ENCODE measurements around the gene PRR29. TPM values are rescaled to one million over a fixed set of nuclear protein-coding genes. Genes with fewer than 3 reads are reported as not detected.

The PRR29 gene
- total RNA-seq, 2 experiments from 2014 or later = 0.16 to 0.29 TPM

GRCh38 chr17:63967953-63968352 is 30.2 kb upstream of the PRR29 start:
- H3K27ac ChIP-seq (ENCODE audit: low read depth, low read length, poor library complexity, severe bottlenecking) = no peak overlapping the region
- H3K79me2 ChIP-seq (ENCODE audit: insufficient read depth, low read depth, low read length) = no peaks in the 10 kb centered on the region
- no peaks in the 10 kb centered on the region for H3K9me2 ChIP-seq (ENCODE audit: insufficient read depth, low read length)
- no TSS peak for BruUV-seq (replicated peaks)
- no peak for DNase-seq (ENCODE audit: low spot score)
- H2AFZ ChIP-seq (ENCODE audit: low read length) = no peak overlapping the region
- no peaks in the 10 kb centered on the region for H3K9me3 ChIP-seq (ENCODE audit: low read length)
- no peak overlapping the region for H3K4me3 ChIP-seq (ENCODE audit: low read depth, low read length, poor library complexity, severe bottlenecking)
- intact Hi-C loops (cut with micrococcal nuclease; ENCODE audit: unreplicated experiment) = no loop called here
- POLR2A ChIA-PET = interaction anchor here (0.6 kb wide), 1 partner anchor 8 kb away, joined by 3 read pairs; no protein-coding TSS in a partner anchor
- H3K4me2 ChIP-seq (ENCODE audit: low read length) = no peak overlapping the region
- CTCF ChIA-PET (ENCODE audit: unreplicated experiment) = interaction anchor here (0.6 kb wide), 1 partner anchor 8 kb away, joined by 4 read pairs; no protein-coding TSS in a partner anchor
- no peaks in the 10 kb centered on the region for H4K20me1 ChIP-seq (ENCODE audit: insufficient read depth, low read length)
- TF ChIP-seq CTCF (conservative IDR thresholded peaks at IDR 0.05; ENCODE audit: low read length) (no peak), EZH2phosphoT487 (IDR thresholded peaks at IDR 0.05; ENCODE audit: borderline replicate concordance, low read depth, low read length) (no peak)
- H3K36me3 ChIP-seq (ENCODE audit: insufficient read depth, low read length) = no peaks in the 10 kb centered on the region
- no peaks in the 10 kb centered on the region for H3K4me1 ChIP-seq (ENCODE audit: insufficient read depth, low read length, poor library complexity, severe bottlenecking)

GRCh38 chr17:63969278-63969677 is 28.9 kb upstream of the PRR29 start:
- H3K27ac ChIP-seq (ENCODE audit: low read depth, low read length, poor library complexity, severe bottlenecking) = no peak overlapping the region
- H3K9me3 ChIP-seq (ENCODE audit: low read length) = no peaks in the 10 kb centered on the region
- no peaks in the 10 kb centered on the region for H3K36me3 ChIP-seq (ENCODE audit: insufficient read depth, low read length)
- no peak overlapping the region for H3K4me2 ChIP-seq (ENCODE audit: low read length)
- no peaks in the 10 kb centered on the region for H4K20me1 ChIP-seq (ENCODE audit: insufficient read depth, low read length)
- no peaks in the 10 kb centered on the region for H3K4me1 ChIP-seq (ENCODE audit: insufficient read depth, low read length, poor library complexity, severe bottlenecking)
- H3K79me2 ChIP-seq (ENCODE audit: insufficient read depth, low read depth, low read length) = no peaks in the 10 kb centered on the region
- TF ChIP-seq EZH2phosphoT487 (IDR thresholded peaks at IDR 0.05; ENCODE audit: borderline replicate concordance, low read depth, low read length) (no peak), CTCF (conservative IDR thresholded peaks at IDR 0.05; ENCODE audit: low read length) (no peak)
- ChIA-PET CTCF (ENCODE audit: unreplicated experiment) (no interaction called here), POLR2A (no interaction called here)
- H2AFZ ChIP-seq (ENCODE audit: low read length) = no peak overlapping the region
- intact Hi-C loops (cut with micrococcal nuclease; ENCODE audit: unreplicated experiment) = no loop called here
- DNase-seq (ENCODE audit: low spot score) = no peak
- BruUV-seq (replicated peaks) = no TSS peak
- no peak overlapping the region for H3K4me3 ChIP-seq (ENCODE audit: low read depth, low read length, poor library complexity, severe bottlenecking)
- no peaks in the 10 kb centered on the region for H3K9me2 ChIP-seq (ENCODE audit: insufficient read depth, low read length)

DNA sequence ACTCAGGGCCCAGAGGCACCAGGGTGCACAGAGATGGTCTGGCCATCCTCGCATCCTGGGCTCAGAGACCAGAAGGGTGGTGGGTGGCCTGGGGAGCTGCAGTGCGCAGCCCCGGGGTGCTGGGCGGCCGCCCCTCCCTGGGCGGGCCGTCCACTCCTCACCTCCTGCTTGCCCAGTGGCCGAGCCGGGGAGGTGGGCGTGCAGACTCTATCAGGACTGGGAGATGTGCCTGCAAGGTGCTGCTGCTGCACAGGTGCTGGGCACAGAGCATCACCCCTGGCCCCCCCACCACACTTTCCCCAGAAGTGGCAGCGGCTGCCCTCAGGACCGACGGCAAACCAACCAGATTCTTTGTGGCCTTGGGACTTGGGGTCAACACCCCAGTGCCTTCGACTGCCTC is 25.4 kb upstream of the PRR29 start, which contains the start of gene SCN4A:
TSS of gene SCN4A (minus strand) at position 123 of the 400 bp plus-strand sequence. CDS start at position 46, 77 bp downstream.
- no TSS peak for BruUV-seq (replicated peaks)
- H3K79me2 ChIP-seq (ENCODE audit: insufficient read depth, low read depth, low read length) = no peaks in the 10 kb centered on the region

More for the DNA sequence above, 25.4 kb upstream of the PRR29 start, which contains the start of gene SCN4A:
- Histone ChIP-seq H3K9me2 (ENCODE audit: insufficient read depth, low read length) (no peaks in the 10 kb centered on the region), H3K4me3 (ENCODE audit: low read depth, low read length, poor library complexity, severe bottlenecking) (no peak within 1 kb of the TSS), H3K4me1 (ENCODE audit: insufficient read depth, low read length, poor library complexity, severe bottlenecking) (peaks cover 4% of the 10 kb centered on the region), H3K4me2 (ENCODE audit: low read length) (no peak within 1 kb of the TSS), H3K9me3 (ENCODE audit: low read length) (no peaks in the 10 kb centered on the region), H2AFZ (ENCODE audit: low read length) (no peak within 1 kb of the TSS), H3K36me3 (ENCODE audit: insufficient read depth, low read length) (no peaks in the 10 kb centered on the region), H3K27ac (ENCODE audit: low read depth, low read length, poor library complexity, severe bottlenecking) (no peak within 1 kb of the TSS), H4K20me1 (ENCODE audit: insufficient read depth, low read length) (no peaks in the 10 kb centered on the region)
- CTCF ChIA-PET (ENCODE audit: unreplicated experiment) = no interaction called here
- POLR2A ChIA-PET = no interaction called here
- intact Hi-C loops (cut with micrococcal nuclease; ENCODE audit: unreplicated experiment) = no loop called here
- TF ChIP-seq CTCF (conservative IDR thresholded peaks at IDR 0.05; ENCODE audit: low read length) (no peak), EZH2phosphoT487 (IDR thresholded peaks at IDR 0.05; ENCODE audit: borderline replicate concordance, low read depth, low read length) (no peak)
- no peak for DNase-seq (ENCODE audit: low spot score)
